ENCODE data around the gene GRHL1.

DNA sequence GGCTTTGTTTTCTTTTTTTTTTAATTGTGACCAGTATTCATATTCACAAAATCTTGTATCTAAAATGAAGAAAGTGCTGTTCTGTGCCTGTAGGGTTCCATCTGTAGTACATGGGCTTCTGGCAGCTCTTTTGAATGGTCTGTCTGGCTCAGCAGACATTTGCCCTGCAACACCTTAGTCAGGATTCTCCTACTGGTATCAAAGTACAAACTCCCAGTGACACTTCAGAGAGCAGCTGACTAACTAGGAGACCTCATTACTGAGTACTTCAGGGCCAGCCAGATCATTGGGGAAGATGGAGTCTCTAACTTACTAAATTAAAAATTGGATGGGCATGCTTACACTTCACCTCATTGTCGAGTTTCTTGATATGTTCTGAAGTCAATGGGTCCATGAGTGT, 39.7 kb downstream of the GRHL1 start:
- TF ChIP-seq, protein P1, sequence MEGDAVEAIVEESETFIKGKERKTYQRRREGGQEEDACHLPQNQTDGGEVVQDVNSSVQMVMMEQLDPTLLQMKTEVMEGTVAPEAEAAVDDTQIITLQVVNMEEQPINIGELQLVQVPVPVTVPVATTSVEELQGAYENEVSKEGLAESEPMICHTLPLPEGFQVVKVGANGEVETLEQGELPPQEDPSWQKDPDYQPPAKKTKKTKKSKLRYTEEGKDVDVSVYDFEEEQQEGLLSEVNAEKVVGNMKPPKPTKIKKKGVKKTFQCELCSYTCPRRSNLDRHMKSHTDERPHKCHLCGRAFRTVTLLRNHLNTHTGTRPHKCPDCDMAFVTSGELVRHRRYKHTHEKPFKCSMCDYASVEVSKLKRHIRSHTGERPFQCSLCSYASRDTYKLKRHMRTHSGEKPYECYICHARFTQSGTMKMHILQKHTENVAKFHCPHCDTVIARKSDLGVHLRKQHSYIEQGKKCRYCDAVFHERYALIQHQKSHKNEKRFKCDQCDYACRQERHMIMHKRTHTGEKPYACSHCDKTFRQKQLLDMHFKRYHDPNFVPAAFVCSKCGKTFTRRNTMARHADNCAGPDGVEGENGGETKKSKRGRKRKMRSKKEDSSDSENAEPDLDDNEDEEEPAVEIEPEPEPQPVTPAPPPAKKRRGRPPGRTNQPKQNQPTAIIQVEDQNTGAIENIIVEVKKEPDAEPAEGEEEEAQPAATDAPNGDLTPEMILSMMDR (conservative IDR thresholded peaks at IDR 0.05 in 1 of 2, IDR thresholded peaks at IDR 0.05 in 1 of 2; ENCODE audit: extremely low read depth in 1 of 2, insufficient read depth in 1 of 2, low read depth in 1 of 2, low read length in 2 of 2): no peak
- no peak for TF ChIP-seq EZH2 (IDR thresholded peaks at IDR 0.05; ENCODE audit: borderline replicate concordance, low read length)

All from mammary epithelial cell (primary cell).